Midbrain (tissue), 1 donor: Measurements from ENCODE around the gene LARGE2.
A peak's percentile ranks its signal among the peaks of the same experiment; 100 is the strongest.

ENCODE experiments used
- DNase-seq: peaks from one replicate; lab custom pipeline; 2025; lab: John Stamatoyannopoulos, UW

The LARGE2 gene

GRCh38 chr11:45961751-45962240, 39.3 kb downstream of the LARGE2 start:
- no peak for DNase-seq

- peak; percentile 82 for DNase-seq
These were observed 42.5 kb downstream of the LARGE2 start for GRCh38 chr11:45964911-45965389.

GRCh38 chr11:45967506-45967905, 45.0 kb downstream of the LARGE2 start:
- no peak for DNase-seq

GRCh38 chr11:45968901-45969300, 46.4 kb downstream of the LARGE2 start:
- no peak for DNase-seq

GRCh38 chr11:45973601-45974000, 51.1 kb downstream of the LARGE2 start:
- DNase-seq = no peak

GRCh38 chr11:45974806-45975205, 52.4 kb downstream of the LARGE2 start:
- DNase-seq = no peak
